Activated naive CD4-positive, alpha-beta T cell (primary cell): ENCODE measurements around the gene CASK.
"Not testable (repeated sequence)": the region's sequence is repeated elsewhere in the genome, so short reads cannot be mapped to it uniquely, and the experiment has no call there.

ENCODE experiments used
- DNase-seq, 4 experiments: peaks; one replicate each; lab custom pipeline; 2025; lab: John Stamatoyannopoulos, UW

CASK gene

GRCh38 chrX:41734530-41734929, 188.8 kb downstream of the CASK start:
- DNase-seq, result no peak

- no peak for DNase-seq
Measured at GRCh38 chrX:41733939-41734338, 189.4 kb downstream of the CASK start.

- no peak for DNase-seq
Measured at GRCh38 chrX:41732260-41732659, 191.1 kb downstream of the CASK start.

GRCh38 chrX:41730081-41730480, 193.3 kb downstream of the CASK start:
- DNase-seq, result no peak

GRCh38 chrX:41728125-41728524, 195.2 kb downstream of the CASK start:
- no peak for DNase-seq

- no peak for DNase-seq
Measured at GRCh38 chrX:41723826-41724225, 199.5 kb downstream of the CASK start, which contains the start of gene GPR82. Gene GPR82, plus strand, starts transcription at chrX:41724181. Its CDS starts 2,846 bp downstream, at chrX:41727027.

GRCh38 chrX:41722816-41723618, 200.3 kb downstream of the CASK start:
- no peak for DNase-seq

- no peak for DNase-seq
Measured at GRCh38 chrX:41722214-41722613, 201.1 kb downstream of the CASK start.

GRCh38 chrX:41721590-41721989, 201.8 kb downstream of the CASK start:
- DNase-seq, result no peak

GRCh38 chrX:41720125-41720779, 203.1 kb downstream of the CASK start:
- DNase-seq, result no peak

GRCh38 chrX:41719610-41720009, 203.7 kb downstream of the CASK start:
- DNase-seq, result not testable (repeated sequence)

- no peak for DNase-seq
Measured at GRCh38 chrX:41718481-41719235, 204.7 kb downstream of the CASK start.

- no peak for DNase-seq
Measured at GRCh38 chrX:41716767-41717473, 206.4 kb downstream of the CASK start.

GRCh38 chrX:41716222-41716621, 207.1 kb downstream of the CASK start:
- DNase-seq, result no peak

- DNase-seq, result no peak
Measured at GRCh38 chrX:41711021-41711667, 212.2 kb downstream of the CASK start.

- no peak for DNase-seq
Measured at GRCh38 chrX:41708486-41708885, 214.9 kb downstream of the CASK start.

GRCh38 chrX:41707218-41707617, 216.1 kb downstream of the CASK start:
- DNase-seq, result no peak

- no peak for DNase-seq
Measured at GRCh38 chrX:41705680-41706374, 217.5 kb downstream of the CASK start.

GRCh38 chrX:41705042-41705441, 218.3 kb downstream of the CASK start:
- DNase-seq, result no peak

- DNase-seq, result no peak
Measured at GRCh38 chrX:41703574-41704029, 219.8 kb downstream of the CASK start.

- DNase-seq, result no peak
Measured at GRCh38 chrX:41695426-41695825, 227.9 kb downstream of the CASK start.
